GM18505 (cell line): ENCODE measurements around the gene KRT83.

Experiments used
- ATAC-seq: cut with Tn5 transposase; IDR thresholded peaks from one replicate; pipeline ENCODE4 v1.9.1; 2021; ENCODE audit not compliant: unreplicated experiment
- POLR2A ChIP-seq: IDR thresholded peaks from 4 replicates; pipeline ENCODE4 v1.6.1; 2011; ENCODE audit warnings: borderline replicate concordance; ENCODE audit not compliant: insufficient read depth, insufficient read length; ENCODE audit errors: extremely low read depth

Gene KRT83

DNA sequence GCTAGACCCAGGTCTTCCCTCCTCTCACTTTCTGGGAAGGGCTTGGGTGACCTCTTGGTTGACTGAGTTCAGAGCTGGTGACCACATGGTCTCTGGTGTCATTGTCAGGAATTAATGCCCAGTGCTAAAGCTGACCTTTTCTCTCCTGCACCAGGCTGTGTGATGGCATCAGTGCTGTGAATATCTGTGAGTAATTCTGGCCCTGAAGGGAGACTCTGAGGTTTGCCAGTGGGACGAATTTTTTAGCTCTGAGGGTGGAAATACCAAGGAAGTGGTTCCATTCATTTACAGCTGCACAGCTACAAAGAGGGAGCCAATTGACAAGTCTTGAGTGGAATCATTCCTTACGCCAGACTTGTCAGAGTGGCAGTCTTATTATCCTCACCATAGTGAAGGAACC lies 53.0 kb downstream of the KRT83 start:
- no peak for ATAC-seq
- TF ChIP-seq POLR2A, result no peak

DNA sequence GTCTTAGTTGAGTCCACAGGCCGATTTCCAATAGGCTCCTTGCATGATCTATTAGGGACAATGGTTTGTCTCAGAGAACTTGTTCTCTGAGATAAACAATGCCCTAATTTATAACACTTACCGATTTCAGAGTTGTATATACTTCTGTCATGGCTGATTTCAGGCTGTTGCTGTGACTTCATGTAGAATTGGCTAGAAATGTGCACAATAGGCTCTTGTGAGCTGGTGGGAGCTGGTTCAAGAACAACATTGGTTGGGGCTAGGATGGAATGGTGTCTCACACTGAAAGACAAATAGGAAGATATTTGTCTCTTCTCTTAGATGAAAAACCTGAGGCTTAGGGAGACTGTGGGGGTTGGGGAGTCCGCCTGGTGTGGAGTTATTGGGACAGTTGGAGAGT lies 53.5 kb downstream of the KRT83 start:
- TF ChIP-seq POLR2A, result no peak
- no peak for ATAC-seq

DNA sequence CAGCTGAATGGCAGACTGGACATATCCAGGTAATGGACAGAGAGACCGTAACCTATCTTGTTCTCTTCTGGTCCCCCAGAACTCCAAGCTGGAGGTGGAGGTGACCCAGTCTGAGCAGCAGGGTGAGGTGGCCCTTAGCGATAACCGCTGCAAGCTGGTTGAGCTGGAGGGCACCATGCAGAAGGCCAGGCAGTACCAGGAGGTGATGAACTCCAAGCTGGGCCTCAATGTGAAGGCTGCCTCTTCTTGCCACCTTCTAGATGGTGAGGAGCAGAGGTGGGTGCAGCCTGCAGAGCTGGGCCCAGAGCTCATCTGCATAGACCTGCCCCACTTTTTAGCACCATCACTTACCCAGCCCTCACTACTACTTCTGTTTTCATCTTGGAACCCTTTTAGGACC lies 53.9 kb downstream of the KRT83 start:
- no peak for TF ChIP-seq POLR2A

DNA sequence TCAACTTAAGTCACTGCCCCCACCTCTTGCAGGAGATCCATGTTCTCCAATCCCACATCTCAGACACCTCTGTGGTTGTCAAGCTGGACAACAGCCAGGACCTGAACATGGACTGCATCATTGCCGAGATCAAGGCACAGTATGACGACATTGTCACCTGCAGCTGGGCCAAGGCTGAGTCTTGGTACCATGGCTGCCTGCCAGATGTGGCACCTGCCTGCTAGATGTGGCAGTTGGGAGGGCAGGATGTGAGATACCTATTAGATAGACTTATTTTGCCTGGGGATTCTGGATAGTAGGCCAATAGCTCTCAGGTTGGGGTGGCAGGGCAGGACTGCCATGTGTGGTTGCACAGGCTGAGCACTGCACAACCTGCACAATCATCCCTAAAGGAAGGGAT lies 54.7 kb downstream of the KRT83 start:
- no peak for ATAC-seq
- no peak for TF ChIP-seq POLR2A

More for the DNA sequence above, 53.9 kb downstream of the KRT83 start:
- ATAC-seq, result no peak

DNA sequence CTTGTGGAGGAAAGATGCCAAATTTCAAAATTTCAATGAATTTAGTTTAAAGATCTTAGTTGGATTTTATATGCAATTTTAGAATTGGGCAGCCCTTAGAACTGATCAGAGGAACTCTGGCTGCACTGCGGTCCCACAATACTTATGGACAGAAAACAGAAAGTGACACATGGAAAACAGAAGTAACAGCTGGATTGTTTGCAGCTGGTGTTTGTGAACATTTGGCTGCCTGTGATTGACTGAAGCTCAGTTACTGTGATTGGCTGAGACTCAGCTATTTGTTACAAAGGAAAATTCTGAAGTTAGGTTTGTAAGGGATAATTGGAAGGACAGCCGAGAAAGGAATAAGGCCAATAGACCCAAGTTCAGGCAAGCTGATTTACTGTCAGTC lies 56.8 kb downstream of the KRT83 start:
- TF ChIP-seq POLR2A, result no peak
- ATAC-seq, result no peak
